Measurements from ENCODE around the gene WFDC1. TPM values are rescaled to one million over a fixed set of nuclear protein-coding genes. Genes with fewer than 3 reads are reported as not detected.

Gene WFDC1
- total and polyA plus RNA-seq, 4 donors = 1.0 to 5.2 (median 2.9) TPM

DNA sequence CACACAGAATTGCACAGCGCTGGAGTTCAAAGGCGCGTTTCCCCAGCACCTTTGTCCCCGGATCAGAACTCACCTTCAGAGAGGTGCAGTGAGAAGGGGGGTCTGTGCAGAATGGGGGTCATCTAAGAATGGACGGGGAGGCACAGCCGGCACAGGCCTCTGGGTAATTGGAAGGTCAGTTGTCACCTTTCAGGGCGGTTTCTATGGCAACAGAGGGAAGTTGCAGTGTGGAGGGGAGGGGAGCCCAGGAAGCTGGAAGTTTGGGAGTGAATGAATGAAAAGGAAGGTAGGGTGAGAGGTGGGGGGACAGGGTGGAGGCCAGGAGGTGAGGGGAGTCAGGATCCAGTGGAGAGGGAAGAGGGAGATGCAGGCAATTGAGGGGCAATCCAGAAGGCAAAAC lies 42.5 kb upstream of the WFDC1 start:
- 59% methylated on average over 7 of the region's 7 CpGs for WGBS

DNA sequence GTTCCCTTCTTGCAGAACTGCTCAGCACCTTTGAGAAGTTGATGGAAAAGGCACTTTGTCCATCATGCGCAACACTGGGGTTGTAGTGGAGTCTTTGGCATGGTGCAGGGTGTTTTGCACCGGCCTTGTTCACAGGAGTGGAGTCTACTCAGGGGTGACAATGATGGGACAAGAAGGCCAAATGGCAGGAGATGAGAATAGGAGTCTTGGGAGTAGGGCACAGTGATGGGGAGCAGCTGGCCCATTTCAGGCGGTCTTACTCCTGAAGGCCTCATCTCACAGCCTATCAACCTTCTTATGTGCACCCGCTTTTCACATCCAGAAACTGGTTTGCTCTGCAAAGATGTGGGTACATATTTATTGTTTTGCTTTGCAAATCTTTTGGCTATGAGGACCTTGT lies 41.5 kb upstream of the WFDC1 start:
- Histone ChIP-seq H3K27ac (ENCODE audit: low read depth in 1 of 2, low read length in 2 of 2) (no peak overlapping the region), H3K4me3 (ENCODE audit: low read depth in 1 of 3, low read length in 3 of 3) (no peak overlapping the region), H3K9ac (ENCODE audit: low read depth in 1 of 2, low read length in 2 of 2) (no peak overlapping the region), H3K36me3 (ENCODE audit: control insufficient read depth in 4 of 4, insufficient read depth in 3 of 4, low read depth in 1 of 4, low read length in 3 of 4) (no peaks in the 10 kb centered on the region), H3K9me3 (ENCODE audit: control insufficient read depth in 4 of 4, low read length in 3 of 4) (peaks cover 0 to 2% (median 0%) of the 10 kb centered on the region in 4 donors), H3K4me1 (ENCODE audit: control insufficient read depth in 4 of 4, insufficient read depth in 4 of 4, low read length in 3 of 4) (no peaks in the 10 kb centered on the region), H3K27me3 (ENCODE audit: control insufficient read depth in 4 of 4, insufficient read depth in 4 of 4, low read length in 3 of 4) (no peaks in the 10 kb centered on the region)
- 72% methylated on average over 4 of the region's 4 CpGs for WGBS
- no peak for DNase-seq (ENCODE audit: low spot score)
- TF ChIP-seq, protein P1, sequence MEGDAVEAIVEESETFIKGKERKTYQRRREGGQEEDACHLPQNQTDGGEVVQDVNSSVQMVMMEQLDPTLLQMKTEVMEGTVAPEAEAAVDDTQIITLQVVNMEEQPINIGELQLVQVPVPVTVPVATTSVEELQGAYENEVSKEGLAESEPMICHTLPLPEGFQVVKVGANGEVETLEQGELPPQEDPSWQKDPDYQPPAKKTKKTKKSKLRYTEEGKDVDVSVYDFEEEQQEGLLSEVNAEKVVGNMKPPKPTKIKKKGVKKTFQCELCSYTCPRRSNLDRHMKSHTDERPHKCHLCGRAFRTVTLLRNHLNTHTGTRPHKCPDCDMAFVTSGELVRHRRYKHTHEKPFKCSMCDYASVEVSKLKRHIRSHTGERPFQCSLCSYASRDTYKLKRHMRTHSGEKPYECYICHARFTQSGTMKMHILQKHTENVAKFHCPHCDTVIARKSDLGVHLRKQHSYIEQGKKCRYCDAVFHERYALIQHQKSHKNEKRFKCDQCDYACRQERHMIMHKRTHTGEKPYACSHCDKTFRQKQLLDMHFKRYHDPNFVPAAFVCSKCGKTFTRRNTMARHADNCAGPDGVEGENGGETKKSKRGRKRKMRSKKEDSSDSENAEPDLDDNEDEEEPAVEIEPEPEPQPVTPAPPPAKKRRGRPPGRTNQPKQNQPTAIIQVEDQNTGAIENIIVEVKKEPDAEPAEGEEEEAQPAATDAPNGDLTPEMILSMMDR (IDR thresholded peaks at IDR 0.05; ENCODE audit: low read depth, low read length, missing input control) = no peak
- TF ChIP-seq HNF4A (conservative IDR thresholded peaks at IDR 0.05) = no peak
- no peak for TF ChIP-seq HNF4G (IDR thresholded peaks at IDR 0.05)
- TF ChIP-seq GABPA (IDR thresholded peaks at IDR 0.05 in 1 of 2, conservative IDR thresholded peaks at IDR 0.05 in 1 of 2) = no peak
- TF ChIP-seq NR2F2 (IDR thresholded peaks at IDR 0.05) = no peak
- TF ChIP-seq TAF1 (conservative IDR thresholded peaks at IDR 0.05) = no peak
- TF ChIP-seq, protein P2, sequence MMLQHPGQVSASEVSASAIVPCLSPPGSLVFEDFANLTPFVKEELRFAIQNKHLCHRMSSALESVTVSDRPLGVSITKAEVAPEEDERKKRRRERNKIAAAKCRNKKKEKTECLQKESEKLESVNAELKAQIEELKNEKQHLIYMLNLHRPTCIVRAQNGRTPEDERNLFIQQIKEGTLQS (IDR thresholded peaks at IDR 0.05) = no peak
- TF ChIP-seq JUND (IDR thresholded peaks at IDR 0.05) = no peak
- TF ChIP-seq RAD21 (IDR thresholded peaks at IDR 0.05) = no peak

More for the DNA sequence above, 42.5 kb upstream of the WFDC1 start:
- no peaks in the 10 kb centered on the region for H3K27me3 ChIP-seq (ENCODE audit: control insufficient read depth in 4 of 4, insufficient read depth in 4 of 4, low read length in 3 of 4)
- H3K4me3 ChIP-seq (ENCODE audit: low read depth in 1 of 3, low read length in 3 of 3) = no peak overlapping the region
- no peak overlapping the region for H3K27ac ChIP-seq (ENCODE audit: low read depth in 1 of 2, low read length in 2 of 2)
- H3K9ac ChIP-seq (ENCODE audit: low read depth in 1 of 2, low read length in 2 of 2) = no peak overlapping the region
- no peaks in the 10 kb centered on the region for H3K36me3 ChIP-seq (ENCODE audit: control insufficient read depth in 4 of 4, insufficient read depth in 3 of 4, low read depth in 1 of 4, low read length in 3 of 4)
- H3K9me3 ChIP-seq (ENCODE audit: control insufficient read depth in 4 of 4, low read length in 3 of 4) = peaks cover 0 to 2% (median 0%) of the 10 kb centered on the region in 4 donors
- TF ChIP-seq, protein P1 (IDR thresholded peaks at IDR 0.05; ENCODE audit: low read depth, low read length, missing input control) = no peak
- TF ChIP-seq, protein P3, sequence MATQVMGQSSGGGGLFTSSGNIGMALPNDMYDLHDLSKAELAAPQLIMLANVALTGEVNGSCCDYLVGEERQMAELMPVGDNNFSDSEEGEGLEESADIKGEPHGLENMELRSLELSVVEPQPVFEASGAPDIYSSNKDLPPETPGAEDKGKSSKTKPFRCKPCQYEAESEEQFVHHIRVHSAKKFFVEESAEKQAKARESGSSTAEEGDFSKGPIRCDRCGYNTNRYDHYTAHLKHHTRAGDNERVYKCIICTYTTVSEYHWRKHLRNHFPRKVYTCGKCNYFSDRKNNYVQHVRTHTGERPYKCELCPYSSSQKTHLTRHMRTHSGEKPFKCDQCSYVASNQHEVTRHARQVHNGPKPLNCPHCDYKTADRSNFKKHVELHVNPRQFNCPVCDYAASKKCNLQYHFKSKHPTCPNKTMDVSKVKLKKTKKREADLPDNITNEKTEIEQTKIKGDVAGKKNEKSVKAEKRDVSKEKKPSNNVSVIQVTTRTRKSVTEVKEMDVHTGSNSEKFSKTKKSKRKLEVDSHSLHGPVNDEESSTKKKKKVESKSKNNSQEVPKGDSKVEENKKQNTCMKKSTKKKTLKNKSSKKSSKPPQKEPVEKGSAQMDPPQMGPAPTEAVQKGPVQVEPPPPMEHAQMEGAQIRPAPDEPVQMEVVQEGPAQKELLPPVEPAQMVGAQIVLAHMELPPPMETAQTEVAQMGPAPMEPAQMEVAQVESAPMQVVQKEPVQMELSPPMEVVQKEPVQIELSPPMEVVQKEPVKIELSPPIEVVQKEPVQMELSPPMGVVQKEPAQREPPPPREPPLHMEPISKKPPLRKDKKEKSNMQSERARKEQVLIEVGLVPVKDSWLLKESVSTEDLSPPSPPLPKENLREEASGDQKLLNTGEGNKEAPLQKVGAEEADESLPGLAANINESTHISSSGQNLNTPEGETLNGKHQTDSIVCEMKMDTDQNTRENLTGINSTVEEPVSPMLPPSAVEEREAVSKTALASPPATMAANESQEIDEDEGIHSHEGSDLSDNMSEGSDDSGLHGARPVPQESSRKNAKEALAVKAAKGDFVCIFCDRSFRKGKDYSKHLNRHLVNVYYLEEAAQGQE (IDR thresholded peaks at IDR 0.05) = no peak
- TF ChIP-seq, protein P4, sequence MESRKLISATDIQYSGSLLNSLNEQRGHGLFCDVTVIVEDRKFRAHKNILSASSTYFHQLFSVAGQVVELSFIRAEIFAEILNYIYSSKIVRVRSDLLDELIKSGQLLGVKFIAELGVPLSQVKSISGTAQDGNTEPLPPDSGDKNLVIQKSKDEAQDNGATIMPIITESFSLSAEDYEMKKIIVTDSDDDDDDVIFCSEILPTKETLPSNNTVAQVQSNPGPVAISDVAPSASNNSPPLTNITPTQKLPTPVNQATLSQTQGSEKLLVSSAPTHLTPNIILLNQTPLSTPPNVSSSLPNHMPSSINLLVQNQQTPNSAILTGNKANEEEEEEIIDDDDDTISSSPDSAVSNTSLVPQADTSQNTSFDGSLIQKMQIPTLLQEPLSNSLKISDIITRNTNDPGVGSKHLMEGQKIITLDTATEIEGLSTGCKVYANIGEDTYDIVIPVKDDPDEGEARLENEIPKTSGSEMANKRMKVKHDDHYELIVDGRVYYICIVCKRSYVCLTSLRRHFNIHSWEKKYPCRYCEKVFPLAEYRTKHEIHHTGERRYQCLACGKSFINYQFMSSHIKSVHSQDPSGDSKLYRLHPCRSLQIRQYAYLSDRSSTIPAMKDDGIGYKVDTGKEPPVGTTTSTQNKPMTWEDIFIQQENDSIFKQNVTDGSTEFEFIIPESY (IDR thresholded peaks at IDR 0.05) = no peak
- TF ChIP-seq TAF1 (conservative IDR thresholded peaks at IDR 0.05) = no peak
- no peak for TF ChIP-seq JUND (IDR thresholded peaks at IDR 0.05)
- TF ChIP-seq SP1 (IDR thresholded peaks at IDR 0.05) = no peak
- TF ChIP-seq GABPA (IDR thresholded peaks at IDR 0.05 in 1 of 2, conservative IDR thresholded peaks at IDR 0.05 in 1 of 2) = no peak
- TF ChIP-seq HNF4A (conservative IDR thresholded peaks at IDR 0.05) = no peak
- no peak for TF ChIP-seq RXRA (IDR thresholded peaks at IDR 0.05)
- no peak for TF ChIP-seq NR2F2 (IDR thresholded peaks at IDR 0.05)
- TF ChIP-seq YY1 (IDR thresholded peaks at IDR 0.05) = no peak
- no peak for TF ChIP-seq RAD21 (IDR thresholded peaks at IDR 0.05)
- no peak for TF ChIP-seq EGR1 (IDR thresholded peaks at IDR 0.05; ENCODE audit: low read depth in 2 of 2)
- no peak for TF ChIP-seq FOXA1 (IDR thresholded peaks at IDR 0.05)
- TF ChIP-seq HNF4G (IDR thresholded peaks at IDR 0.05) = no peak
- TF ChIP-seq, protein P5, sequence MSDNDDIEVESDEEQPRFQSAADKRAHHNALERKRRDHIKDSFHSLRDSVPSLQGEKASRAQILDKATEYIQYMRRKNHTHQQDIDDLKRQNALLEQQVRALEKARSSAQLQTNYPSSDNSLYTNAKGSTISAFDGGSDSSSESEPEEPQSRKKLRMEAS (IDR thresholded peaks at IDR 0.05) = no peak
- no peak for TF ChIP-seq FOXA2 (IDR thresholded peaks at IDR 0.05)
- DNase-seq (ENCODE audit: low spot score) = no peak
- no peaks in the 10 kb centered on the region for H3K4me1 ChIP-seq (ENCODE audit: control insufficient read depth in 4 of 4, insufficient read depth in 4 of 4, low read length in 3 of 4)

Data from liver (tissue), 9 donors.